T-cell (primary cell): ENCODE results near the gene NTM. TPM values are rescaled to one million over a fixed set of nuclear protein-coding genes. Genes with fewer than 3 reads are reported as not detected.

Experiments
- ATAC-seq, 4 experiments: fragments of 200-7000 bp in 3 of 4; fragments of 150-1000 bp in 1 of 4; cut with Tn5 transposase; replicated peaks in 1 of 4; 1 replicate in 3 of 4; 2 replicates in 1 of 4; pipeline ENCODE4 v1.10.0; 2021; ENCODE audit warnings: moderate library complexity in 3 of 4, mild to moderate bottlenecking in 2 of 4, moderate number of reproducible peaks in 1 of 4
- CTCF ChIA-PET, 2 donors: fragments of 300-600 bp; sonication (Branson Sonifier 250); formaldehyde crosslinking; loops; one replicate each; lab custom pipeline; 2022; ENCODE audit warnings: antibody characterized with exemption in 2 of 2; lab: Charles Lee
- POLR2A ChIA-PET, 2 donors: fragments of 300-600 bp; sonication (Branson Sonifier 250); formaldehyde crosslinking; loops; one replicate each; lab custom pipeline; 2022; ENCODE audit warnings: antibody characterized with exemption in 2 of 2; lab: Charles Lee
- DNase-seq, 35 experiments: peaks; one replicate each; pipeline versions ENCODE4 v3.0.0 to v3.0.0-alpha.2; 2013 to 2023
- H3K27ac ChIP-seq: one replicate; pipeline ENCODE4 v1.5.1; 2013; ENCODE audit warnings: low read length
- H3K27me3 ChIP-seq, 2 experiments: replicated peaks in 1 of 2; 1 replicate in 1 of 2; 2 replicates in 1 of 2; pipeline versions ENCODE4 v1.6.1 to v1.7.0; 2013; ENCODE audit warnings: low read length in 1 of 2, mixed read lengths in 1 of 2; ENCODE audit not compliant: control insufficient read depth in 2 of 2, insufficient read depth in 2 of 2; ENCODE audit errors: extremely low read depth in 1 of 2
- H3K36me3 ChIP-seq, 2 donors: 1 replicate in 1 of 2; 2 replicates in 1 of 2; pipeline versions ENCODE4 v1.6.1 to v1.7.0; 2013; ENCODE audit warnings: low read length in 1 of 2; ENCODE audit not compliant: control insufficient read depth in 2 of 2, insufficient read depth in 1 of 2; ENCODE audit errors: extremely low read depth in 1 of 2
- H3K4me1 ChIP-seq, 2 experiments: 1 replicate in 1 of 2; 2 replicates in 1 of 2; pipeline versions ENCODE4 v1.6.1 to v1.7.0; 2013; ENCODE audit warnings: low read length in 2 of 2, mixed read lengths in 1 of 2; ENCODE audit not compliant: insufficient read depth in 2 of 2, control insufficient read depth in 1 of 2; ENCODE audit errors: extremely low read depth in 1 of 2
- H3K4me3 ChIP-seq, 2 donors: 1 replicate in 1 of 2; 2 replicates in 1 of 2; pipeline versions ENCODE4 v1.5.1 to v1.7.0; 2013; ENCODE audit warnings: mild to moderate bottlenecking in 2 of 2, low read length in 1 of 2, moderate library complexity in 1 of 2; ENCODE audit not compliant: control insufficient read depth in 1 of 2; ENCODE audit errors: extremely low read depth in 1 of 2
- H3K9me3 ChIP-seq: 2 replicates; pipeline ENCODE4 v1.7.0; 2013
- H3K27ac Mint-ChIP-seq, 2 donors: one replicate each; pipeline ENCODE4 v1.8.0; 2020 to 2021; ENCODE audit warnings: mild to moderate bottlenecking in 2 of 2, mixed read lengths in 2 of 2
- H3K27me3 Mint-ChIP-seq, 2 donors: one replicate each; pipeline ENCODE4 v1.8.0; 2021 to 2022; ENCODE audit warnings: mixed read lengths in 2 of 2
- H3K36me3 Mint-ChIP-seq: one replicate; pipeline ENCODE4 v1.8.0; 2021; ENCODE audit warnings: mixed read lengths
- H3K4me1 Mint-ChIP-seq, 3 donors: one replicate each; pipeline ENCODE4 v1.8.0; 2020 to 2022; ENCODE audit warnings: mixed read lengths in 3 of 3, mild to moderate bottlenecking in 1 of 3
- H3K4me3 Mint-ChIP-seq, 3 donors: one replicate each; pipeline ENCODE4 v1.8.0; 2020 to 2022; ENCODE audit warnings: mild to moderate bottlenecking in 3 of 3, mixed read lengths in 3 of 3, moderate library complexity in 3 of 3
- H3K9me3 Mint-ChIP-seq, 3 donors: one replicate each; pipeline ENCODE4 v1.8.0; 2020 to 2022; ENCODE audit warnings: mixed read lengths in 3 of 3
- WGBS: methylation state at CpG from one replicate; pipeline ENCODE4 v1.1.5; 2013; ENCODE audit warnings: missing lambda C conversion rate; ENCODE audit not compliant: insufficient coverage; 5-methylcytosine and 5-hydroxymethylcytosine counted together
- total RNA-seq, 35 experiments: library from RNA in 6 of 35; stranded (reverse) in 6 of 35; fragments of 120-200 nt in 1 of 35; gene quantifications; one replicate each; pipeline versions ENCODE4 v1.2.1 to v1.2.4 and lab custom pipeline; 2013 to 2026

NTM gene
- total RNA-seq, 5 donors from 2014 or later (not counting 1 experiment from before 2014, with no cell fraction given), result not detected

GRCh38 chr11:132196928-132197327 lies 826.5 kb downstream of the NTM start:
- Histone ChIP-seq H3K4me3 (no peak overlapping the region), H3K9me3 (no peaks in the 10 kb centered on the region), H3K27me3 (no peaks in the 10 kb centered on the region), H3K36me3 (no peaks in the 10 kb centered on the region), H3K4me1 (no peaks in the 10 kb centered on the region), H3K27ac (no peak overlapping the region)
- POLR2A ChIA-PET, result no interaction called here
- no peaks in the 10 kb centered on the region for H3K36me3 Mint-ChIP-seq
- WGBS, result 78% methylated on average over 1 of the region's 1 CpG
- no peak overlapping the region for H3K27ac Mint-ChIP-seq
- DNase-seq, result no peak
- CTCF ChIA-PET, result no interaction called here
- ATAC-seq, result no peak
- H3K4me1 Mint-ChIP-seq, result no peaks in the 10 kb centered on the region
- peaks cover 3 to 16% (median 12%) of the 10 kb centered on the region in 3 donors for H3K9me3 Mint-ChIP-seq
- H3K4me3 Mint-ChIP-seq, result no peak overlapping the region
- no peaks in the 10 kb centered on the region for H3K27me3 Mint-ChIP-seq

GRCh38 chr11:132200353-132200936 lies 830.0 kb downstream of the NTM start:
- Mint-ChIP-seq H3K27ac (no peak overlapping the region), H3K9me3 (peaks cover 4 to 20% (median 16%) of the 10 kb centered on the region in 3 donors), H3K4me1 (no peaks in the 10 kb centered on the region), H3K36me3 (no peaks in the 10 kb centered on the region), H3K27me3 (peaks cover 0 to 2% of the 10 kb centered on the region in 2 donors), H3K4me3 (no peak overlapping the region)
- ChIA-PET POLR2A (no interaction called here), CTCF (no interaction called here)
- Histone ChIP-seq H3K4me3 (no peak overlapping the region), H3K9me3 (no peaks in the 10 kb centered on the region), H3K36me3 (no peaks in the 10 kb centered on the region), H3K27me3 (no peaks in the 10 kb centered on the region), H3K27ac (no peak overlapping the region), H3K4me1 (no peaks in the 10 kb centered on the region)
- ATAC-seq (no peak), DNase-seq (no peak)
- 91% methylated on average over 3 of the region's 6 CpGs for WGBS

GRCh38 chr11:132202621-132203020 lies 832.2 kb downstream of the NTM start:
- no peaks in the 10 kb centered on the region for H3K36me3 ChIP-seq
- no peak overlapping the region for H3K27ac ChIP-seq
- H3K9me3 Mint-ChIP-seq, result peaks cover 4 to 27% (median 8%) of the 10 kb centered on the region in 3 donors
- H3K4me3 ChIP-seq, result no peak overlapping the region
- WGBS, result 60% methylated on average over 1 of the region's 3 CpGs
- ATAC-seq, result no peak
- H3K36me3 Mint-ChIP-seq, result no peaks in the 10 kb centered on the region
- peaks cover 0 to 2% of the 10 kb centered on the region in 2 donors for H3K27me3 Mint-ChIP-seq
- H3K4me3 Mint-ChIP-seq, result no peak overlapping the region
- no peak overlapping the region for H3K27ac Mint-ChIP-seq
- POLR2A ChIA-PET, result no interaction called here
- H3K27me3 ChIP-seq, result no peaks in the 10 kb centered on the region
- no peak for DNase-seq
- H3K9me3 ChIP-seq, result no peaks in the 10 kb centered on the region
- H3K4me1 ChIP-seq, result no peaks in the 10 kb centered on the region
- H3K4me1 Mint-ChIP-seq, result no peaks in the 10 kb centered on the region
- CTCF ChIA-PET, result no interaction called here

- H3K4me1 Mint-ChIP-seq, result no peaks in the 10 kb centered on the region
- H3K4me1 ChIP-seq, result no peaks in the 10 kb centered on the region
- H3K27me3 Mint-ChIP-seq, result peaks cover 0 to 2% of the 10 kb centered on the region in 2 donors
- ChIA-PET POLR2A (no interaction called here), CTCF (no interaction called here)
- H3K9me3 Mint-ChIP-seq, result peaks cover 4 to 23% (median 4%) of the 10 kb centered on the region in 3 donors
- ATAC-seq (no peak), DNase-seq (no peak)
- no peak overlapping the region for H3K4me3 Mint-ChIP-seq
- no peaks in the 10 kb centered on the region for H3K9me3 ChIP-seq
- no peaks in the 10 kb centered on the region for H3K36me3 ChIP-seq
- no peak overlapping the region for H3K4me3 ChIP-seq
- no peak overlapping the region for H3K27ac ChIP-seq
- no peaks in the 10 kb centered on the region for H3K27me3 ChIP-seq
- H3K36me3 Mint-ChIP-seq, result no peaks in the 10 kb centered on the region
- no peak overlapping the region for H3K27ac Mint-ChIP-seq
- WGBS, result 68% methylated on average over 2 of the region's 4 CpGs
These were observed 834.6 kb downstream of the NTM start for GRCh38 chr11:132205006-132205405.

- WGBS, result 80% methylated on average over 1 of the region's 3 CpGs
- H3K36me3 Mint-ChIP-seq, result no peaks in the 10 kb centered on the region
- POLR2A ChIA-PET, result no interaction called here
- Histone ChIP-seq H3K36me3 (no peaks in the 10 kb centered on the region), H3K27ac (no peak overlapping the region), H3K27me3 (no peaks in the 10 kb centered on the region), H3K4me1 (no peaks in the 10 kb centered on the region), H3K9me3 (no peaks in the 10 kb centered on the region), H3K4me3 (no peak overlapping the region)
- H3K27ac Mint-ChIP-seq, result no peak overlapping the region
- H3K4me1 Mint-ChIP-seq, result no peaks in the 10 kb centered on the region
- H3K4me3 Mint-ChIP-seq, result no peak overlapping the region
- ATAC-seq, result no peak
- H3K27me3 Mint-ChIP-seq, result peaks cover 0 to 2% of the 10 kb centered on the region in 2 donors
- CTCF ChIA-PET, result no interaction called here
- peaks cover 4 to 23% (median 4%) of the 10 kb centered on the region in 3 donors for H3K9me3 Mint-ChIP-seq
- DNase-seq, result no peak
These were observed 835.1 kb downstream of the NTM start for GRCh38 chr11:132205496-132205895.

GRCh38 chr11:132206993-132207392 lies 836.6 kb downstream of the NTM start:
- no peaks in the 10 kb centered on the region for H3K9me3 ChIP-seq
- H3K36me3 Mint-ChIP-seq, result no peaks in the 10 kb centered on the region
- no peak overlapping the region for H3K4me3 ChIP-seq
- POLR2A ChIA-PET, result no interaction called here
- H3K36me3 ChIP-seq, result no peaks in the 10 kb centered on the region
- H3K4me3 Mint-ChIP-seq, result no peak overlapping the region
- no peak for ATAC-seq
- peaks cover 0 to 2% of the 10 kb centered on the region in 2 donors for H3K27me3 Mint-ChIP-seq
- CTCF ChIA-PET, result no interaction called here
- DNase-seq, result no peak
- no peak overlapping the region for H3K27ac Mint-ChIP-seq
- no peaks in the 10 kb centered on the region for H3K4me1 Mint-ChIP-seq
- no CpG with 5 or more reads among the region's 5 CpGs for WGBS
- H3K4me1 ChIP-seq, result no peaks in the 10 kb centered on the region
- no peaks in the 10 kb centered on the region for H3K27me3 ChIP-seq
- peaks cover 4 to 28% (median 4%) of the 10 kb centered on the region in 3 donors for H3K9me3 Mint-ChIP-seq
- H3K27ac ChIP-seq, result no peak overlapping the region
